HepG2 (cell line): ENCODE data around the gene NAA35. TPM values are rescaled to one million over a fixed set of nuclear protein-coding genes. Genes with fewer than 3 reads are reported as not detected.
"Not testable (repeated sequence)": the region's sequence is repeated elsewhere in the genome, so short reads cannot be mapped to it uniquely, and the experiment has no call there.

ENCODE experiments used
- ATAC-seq: fragments of 200-7000 bp; cut with Tn5 transposase; 3 replicates; pipeline ENCODE4 v1.9.1; 2020; ENCODE audit warnings: mild to moderate bottlenecking, moderate library complexity
- BruUV-seq: library from RNA; stranded (reverse); fragments of 400-500 nt; replicated peaks from 2 replicates; lab custom pipeline; 2021; lab: Mats Ljungman, UMichigan
- CTCF ChIA-PET: fragments of 300-600 bp; formaldehyde crosslinking; extraction: SDS; loops from one replicate; lab custom pipeline; 2021; ENCODE audit warnings: low total read pairs, inconsistent platforms, low intra/inter-chr PET ratio; lab: Yijun Ruan, JAX
- POLR2A ChIA-PET: fragments of 350-600 bp; sonication (Branson Sonifier 250); formaldehyde crosslinking; loops from one replicate; lab custom pipeline; 2020; ENCODE audit warnings: antibody characterized with exemption, inconsistent platforms; lab: Yijun Ruan, JAX
- DNase-seq: peaks from one replicate; pipeline ENCODE4 v3.0.0-alpha.2; 2015; ENCODE audit warnings: low spot score
- FAIRE-seq: peaks from 3 replicates; lab custom pipeline; 2011; peaks lifted over from hg19 to GRCh38; lab: Jason Lieb, UNC
- H2AFZ ChIP-seq: one replicate; pipeline ENCODE4 v1.6.1; 2011; ENCODE audit warnings: low read length, inconsistent platforms
- H3K27ac ChIP-seq: fragments of 300-600 bp; 3 replicates; pipeline ENCODE4 v1.8.0; 2011; ENCODE audit warnings: mixed run types, mild to moderate bottlenecking, mixed read lengths, low read length, inconsistent platforms; ENCODE audit not compliant: insufficient read depth; ENCODE audit errors: extremely low read length
- H3K27me3 ChIP-seq, 2 experiments: fragments of 200-600 bp in 1 of 2; 2 replicates in 1 of 2; 3 replicates in 1 of 2; pipeline versions ENCODE4 v1.6.0 to v1.8.0; 2011; ENCODE audit warnings: low read length in 2 of 2, mild to moderate bottlenecking in 2 of 2, moderate library complexity in 2 of 2, inconsistent platforms in 1 of 2; ENCODE audit not compliant: insufficient read depth in 2 of 2, control insufficient read depth in 1 of 2
- H3K36me3 ChIP-seq, 2 experiments: fragments of 200-600 bp in 1 of 2; replicated peaks in 1 of 2; 2 replicates in 1 of 2; 3 replicates in 1 of 2; pipeline versions ENCODE4 v1.5.1 to v1.8.0; 2011; ENCODE audit warnings: low read length in 2 of 2, inconsistent platforms in 1 of 2; ENCODE audit not compliant: insufficient read depth in 2 of 2, control insufficient read depth in 1 of 2
- H3K4me1 ChIP-seq: 2 replicates; pipeline ENCODE4 v1.5.1; 2012; ENCODE audit warnings: low read length, inconsistent platforms; ENCODE audit not compliant: insufficient read depth
- H3K4me2 ChIP-seq: 2 replicates; pipeline ENCODE4 v1.6.0; 2011; ENCODE audit warnings: low read depth, low read length, inconsistent platforms
- H3K4me3 ChIP-seq, 3 experiments: fragments of 200-600 bp in 1 of 3; sonication (generic), shearing (Covaris generic) in 1 of 3; replicated peaks in 1 of 3; 2 replicates each; pipeline ENCODE4 v1.5.1; 2011 to 2016; ENCODE audit warnings: low read length in 3 of 3, inconsistent platforms in 2 of 3, low read depth in 2 of 3, mild to moderate bottlenecking in 2 of 3, control low read depth in 1 of 3, mixed read lengths in 1 of 3; ENCODE audit not compliant: insufficient read depth in 1 of 3
- H3K79me2 ChIP-seq: one replicate; pipeline ENCODE4 v1.6.1; 2011; ENCODE audit warnings: low read length, inconsistent platforms; ENCODE audit not compliant: insufficient read depth
- H3K9ac ChIP-seq: 2 replicates; pipeline ENCODE4 v1.6.0; 2011; ENCODE audit warnings: mild to moderate bottlenecking, low read depth, low read length, inconsistent platforms; ENCODE audit not compliant: insufficient read depth
- H3K9me3 ChIP-seq: 2 replicates; pipeline ENCODE4 v1.5.1; 2012; ENCODE audit warnings: mild to moderate bottlenecking, low read length
- H4K20me1 ChIP-seq: 2 replicates; pipeline ENCODE4 v1.6.0; 2011; ENCODE audit warnings: inconsistent platforms, mild to moderate bottlenecking, low read length, moderate library complexity; ENCODE audit not compliant: insufficient read depth
- BCL6 ChIP-seq: IDR thresholded peaks from 2 replicates; pipeline ENCODE4 v1.6.1; 2016; ENCODE audit warnings: missing genetic modification reagents, missing compliant biosample characterization
- CBX2 ChIP-seq, 2 experiments: fragments of 200-600 bp in 1 of 2; sonication (generic); formaldehyde crosslinking in 1 of 2; IDR thresholded peaks; 2 replicates each; pipeline versions ENCODE4 v1.7.0 to v1.8.1; 2018 to 2022; ENCODE audit warnings: low read depth in 2 of 2, low read length in 1 of 2, mild to moderate bottlenecking in 1 of 2, missing genetic modification reagents in 1 of 2
- KDM2A ChIP-seq: sonication (generic); formaldehyde crosslinking; IDR thresholded peaks from 2 replicates; pipeline ENCODE4 v1.4.0; 2020; ENCODE audit warnings: low read depth, missing genetic modification reagents, borderline replicate concordance
- LBX2 ChIP-seq: sonication (generic); formaldehyde crosslinking; IDR thresholded peaks from 2 replicates; pipeline ENCODE4 v1.5.0; 2020; ENCODE audit warnings: missing genetic modification reagents, mild to moderate bottlenecking, borderline replicate concordance
- PAWR ChIP-seq: sonication (generic); formaldehyde crosslinking; IDR thresholded peaks from 2 replicates; pipeline ENCODE4 v1.4.0; 2020; ENCODE audit warnings: missing genetic modification reagents, mild to moderate bottlenecking, borderline replicate concordance
- SNRNP70 ChIP-seq: fragments of 200-400 bp; formaldehyde crosslinking; IDR thresholded peaks from 2 replicates; pipeline ENCODE4 v1.6.1; 2017; ENCODE audit warnings: mild to moderate bottlenecking, low read depth, low read length, moderate library complexity
- TFE3 ChIP-seq: IDR thresholded peaks from 2 replicates; pipeline ENCODE4 v1.6.1; 2016
- UBTF ChIP-seq: sonication (generic); formaldehyde crosslinking; IDR thresholded peaks from 2 replicates; pipeline ENCODE4 v1.4.0; 2020; ENCODE audit warnings: mild to moderate bottlenecking, missing genetic modification reagents
- YEATS4 ChIP-seq: sonication (generic); formaldehyde crosslinking; IDR thresholded peaks from 2 replicates; pipeline ENCODE4 v1.4.0; 2020; ENCODE audit warnings: missing genetic modification reagents, borderline replicate concordance
- ZKSCAN5 ChIP-seq: sonication (generic); formaldehyde crosslinking; IDR thresholded peaks from 2 replicates; pipeline ENCODE4 v1.5.1; 2020; ENCODE audit warnings: mild to moderate bottlenecking, missing genetic modification reagents
- ZNF10 ChIP-seq: sonication (generic); formaldehyde crosslinking; IDR thresholded peaks from 2 replicates; pipeline ENCODE4 v1.4.0; 2020; ENCODE audit warnings: mild to moderate bottlenecking, low read depth, missing genetic modification reagents, borderline replicate concordance
- ZNF878 ChIP-seq: sonication (generic); formaldehyde crosslinking; IDR thresholded peaks from 2 replicates; pipeline ENCODE4 v1.8.1; 2023; ENCODE audit warnings: mild to moderate bottlenecking, missing genetic modification reagents, moderate library complexity
- WGBS: methylation state at CpG from one replicate; pipeline ENCODE4 v1.1.6; 2017; ENCODE audit warnings: low lambda C conversion rate; 5-methylcytosine and 5-hydroxymethylcytosine counted together
- in situ Hi-C: cut with HindIII; loops from 2 replicates; pipeline ENCODE4 v1.10.0; 2017; ENCODE audit warnings: low pct_unique_long_range_greater_than_20kb; ENCODE audit not compliant: extremely low pct_ligation_motif_present
- intact Hi-C: fragments of 100-400 bp; cut with micrococcal nuclease; formaldehyde crosslinking; loops from one replicate; pipeline ENCODE4 v1.10.0; 2022; ENCODE audit not compliant: unreplicated experiment
- polyA plus RNA-seq, 8 experiments: library from polyadenylated mRNA; depleted of rRNA in 3 of 8; stranded (reverse) in 7 of 8; unstranded in 1 of 8; fragments of >200 nt; fragmentation: Illumina TruSeq in 4 of 8; extraction: Trizol in 4 of 8; gene quantifications; 2 replicates each; pipeline versions ENCODE4 v1.2.1 to v1.2.3, GENCODE V29; 2011 to 2016; ENCODE audit warnings: low read depth in 4 of 8, missing spikeins in 1 of 8, mixed read lengths in 1 of 8; ENCODE audit not compliant: insufficient read depth in 1 of 8
- total RNA-seq, 5 experiments: library from RNA; depleted of rRNA; stranded (reverse); fragments of >200 nt; fragmentation: Illumina TruSeq; extraction: Trizol; gene quantifications; 2 replicates each; pipeline ENCODE4 v1.2.3, GENCODE V29; 2016; ENCODE audit warnings: low read depth in 1 of 5
- TF ChIP-seq, protein P1 (sequence below): sonication (generic); formaldehyde crosslinking; IDR thresholded peaks from 2 replicates; pipeline ENCODE4 v1.5.0; 2020; ENCODE audit warnings: mild to moderate bottlenecking, missing genetic modification reagents

The NAA35 gene
- total and polyA plus RNA-seq, 2 of the 13 experiments (the other 11 are each of a cell fraction or from before 2014, with no cell fraction given) = 21.6 to 28.9 TPM

GRCh38 chr9:85931495-85931894 lies 9.5 kb upstream of the NAA35 start:
- ATAC-seq (no peak), DNase-seq (no peak), FAIRE-seq (no peak)
- H4K20me1 ChIP-seq = no peaks in the 10 kb centered on the region
- no peak overlapping the region for H3K9ac ChIP-seq
- TF ChIP-seq, protein P1, sequence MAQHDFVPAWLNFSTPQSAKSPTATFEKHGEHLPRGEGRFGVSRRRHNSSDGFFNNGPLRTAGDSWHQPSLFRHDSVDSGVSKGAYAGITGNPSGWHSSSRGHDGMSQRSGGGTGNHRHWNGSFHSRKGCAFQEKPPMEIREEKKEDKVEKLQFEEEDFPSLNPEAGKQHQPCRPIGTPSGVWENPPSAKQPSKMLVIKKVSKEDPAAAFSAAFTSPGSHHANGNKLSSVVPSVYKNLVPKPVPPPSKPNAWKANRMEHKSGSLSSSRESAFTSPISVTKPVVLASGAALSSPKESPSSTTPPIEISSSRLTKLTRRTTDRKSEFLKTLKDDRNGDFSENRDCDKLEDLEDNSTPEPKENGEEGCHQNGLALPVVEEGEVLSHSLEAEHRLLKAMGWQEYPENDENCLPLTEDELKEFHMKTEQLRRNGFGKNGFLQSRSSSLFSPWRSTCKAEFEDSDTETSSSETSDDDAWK (CRISPR knock-in tag) = no peak
- no peak for TF ChIP-seq ZNF878 (CRISPR knock-in tag)
- TF ChIP-seq ZKSCAN5 (CRISPR knock-in tag) = no peak
- no peak for TF ChIP-seq SNRNP70
- no peak for TF ChIP-seq KDM2A (CRISPR knock-in tag)
- TF ChIP-seq YEATS4 (CRISPR knock-in tag) = no peak
- no peak for TF ChIP-seq BCL6
- TF ChIP-seq CBX2 (IDR thresholded peaks at IDR 0.05; ENCODE audit: low read depth, low read length) = no peak
- TF ChIP-seq CBX2 (CRISPR knock-in tag; IDR thresholded peaks at IDR 0.05; ENCODE audit: low read depth) = no peak
- TF ChIP-seq ZNF10 (CRISPR knock-in tag) = no peak
- TF ChIP-seq TFE3 (CRISPR knock-in tag) = no peak
- TF ChIP-seq UBTF (CRISPR knock-in tag) = no peak
- TF ChIP-seq PAWR (CRISPR knock-in tag) = no peak
- TF ChIP-seq LBX2 = no peak
- H3K4me3 ChIP-seq = no peak overlapping the region
- no peak overlapping the region for H3K27ac ChIP-seq
- WGBS = 28% methylated on average over 2 of the region's 2 CpGs
- H2AFZ ChIP-seq = no peak overlapping the region
- POLR2A ChIA-PET = no interaction called here
- in situ Hi-C loops = no loop called here
- CTCF ChIA-PET = no interaction called here
- peaks cover 11% of the 10 kb centered on the region for H3K4me1 ChIP-seq
- H3K9me3 ChIP-seq = no peaks in the 10 kb centered on the region
- intact Hi-C loops = no loop called here
- BruUV-seq = no TSS peak
- no peaks in the 10 kb centered on the region for H3K79me2 ChIP-seq
- H3K36me3 ChIP-seq = no peaks in the 10 kb centered on the region
- H3K4me2 ChIP-seq = no peak overlapping the region
- no peaks in the 10 kb centered on the region; a peak in 1 of 5 replicates for H3K27me3 ChIP-seq

- H3K4me2 ChIP-seq, POLR2A ChIA-PET, H3K27ac ChIP-seq, CTCF ChIA-PET, H2AFZ ChIP-seq, H3K9me3 ChIP-seq, H3K79me2 ChIP-seq, intact Hi-C loops, H3K4me3 ChIP-seq, BruUV-seq, H3K9ac ChIP-seq, H3K27me3 ChIP-seq, DNase-seq, in situ Hi-C loops, H4K20me1 ChIP-seq, H3K36me3 ChIP-seq, FAIRE-seq, ATAC-seq: not testable (repeated sequence)
- H3K4me1 ChIP-seq = peaks cover 33% of the 10 kb centered on the region
- WGBS = 93% methylated on average over 14 of the region's 14 CpGs
These were observed 5.0 kb upstream of the NAA35 start for GRCh38 chr9:85935950-85936349.
